GM12874 (cell line): ENCODE measurements around the gene EZH1.

Source experiments
- TF ChIP-seq, protein P1 (sequence below): IDR thresholded peaks from 2 replicates; pipeline ENCODE4 v1.5.1; 2011; ENCODE audit warnings: low read depth, mild to moderate bottlenecking, control low read depth, low read length, moderate library complexity; ENCODE audit not compliant: insufficient read depth

EZH1 gene

GRCh38 chr17:42682722-42683403, 62.0 kb downstream of the EZH1 start:
- TF ChIP-seq, protein P1, sequence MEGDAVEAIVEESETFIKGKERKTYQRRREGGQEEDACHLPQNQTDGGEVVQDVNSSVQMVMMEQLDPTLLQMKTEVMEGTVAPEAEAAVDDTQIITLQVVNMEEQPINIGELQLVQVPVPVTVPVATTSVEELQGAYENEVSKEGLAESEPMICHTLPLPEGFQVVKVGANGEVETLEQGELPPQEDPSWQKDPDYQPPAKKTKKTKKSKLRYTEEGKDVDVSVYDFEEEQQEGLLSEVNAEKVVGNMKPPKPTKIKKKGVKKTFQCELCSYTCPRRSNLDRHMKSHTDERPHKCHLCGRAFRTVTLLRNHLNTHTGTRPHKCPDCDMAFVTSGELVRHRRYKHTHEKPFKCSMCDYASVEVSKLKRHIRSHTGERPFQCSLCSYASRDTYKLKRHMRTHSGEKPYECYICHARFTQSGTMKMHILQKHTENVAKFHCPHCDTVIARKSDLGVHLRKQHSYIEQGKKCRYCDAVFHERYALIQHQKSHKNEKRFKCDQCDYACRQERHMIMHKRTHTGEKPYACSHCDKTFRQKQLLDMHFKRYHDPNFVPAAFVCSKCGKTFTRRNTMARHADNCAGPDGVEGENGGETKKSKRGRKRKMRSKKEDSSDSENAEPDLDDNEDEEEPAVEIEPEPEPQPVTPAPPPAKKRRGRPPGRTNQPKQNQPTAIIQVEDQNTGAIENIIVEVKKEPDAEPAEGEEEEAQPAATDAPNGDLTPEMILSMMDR, result no peak

GRCh38 chr17:42681976-42682721, 62.7 kb downstream of the EZH1 start, which contains the start of gene CNTNAP1:
Gene CNTNAP1, plus strand, starts transcription at chr17:42682531. Its CDS starts 299 bp downstream, at chr17:42682830.
- TF ChIP-seq, protein P1, result no peak

DNA sequence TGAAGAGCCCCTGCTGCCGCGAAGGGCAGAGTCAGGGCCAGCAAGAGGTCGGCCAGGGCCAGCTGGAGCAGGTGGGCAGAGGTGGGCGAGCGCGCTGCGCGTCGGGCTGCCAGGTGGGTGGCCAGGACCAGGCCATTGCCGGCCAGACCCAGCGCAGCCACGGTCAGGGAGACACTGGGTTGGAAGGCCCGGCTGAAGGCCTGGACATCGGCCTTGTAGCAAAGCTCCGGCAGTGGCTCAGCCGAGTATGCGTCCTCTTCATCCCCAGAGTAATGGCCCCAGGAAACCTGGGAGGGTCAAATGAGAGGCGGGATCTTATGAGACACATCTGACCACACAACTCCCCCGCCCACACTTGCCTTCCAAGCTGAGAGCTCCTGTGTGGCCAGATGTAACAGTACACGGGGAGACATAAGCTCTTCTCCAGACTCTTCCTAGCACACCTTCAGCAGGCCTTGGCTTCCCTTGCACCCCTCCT, 64.5 kb downstream of the EZH1 start:
- TF ChIP-seq, protein P1, result no peak

DNA sequence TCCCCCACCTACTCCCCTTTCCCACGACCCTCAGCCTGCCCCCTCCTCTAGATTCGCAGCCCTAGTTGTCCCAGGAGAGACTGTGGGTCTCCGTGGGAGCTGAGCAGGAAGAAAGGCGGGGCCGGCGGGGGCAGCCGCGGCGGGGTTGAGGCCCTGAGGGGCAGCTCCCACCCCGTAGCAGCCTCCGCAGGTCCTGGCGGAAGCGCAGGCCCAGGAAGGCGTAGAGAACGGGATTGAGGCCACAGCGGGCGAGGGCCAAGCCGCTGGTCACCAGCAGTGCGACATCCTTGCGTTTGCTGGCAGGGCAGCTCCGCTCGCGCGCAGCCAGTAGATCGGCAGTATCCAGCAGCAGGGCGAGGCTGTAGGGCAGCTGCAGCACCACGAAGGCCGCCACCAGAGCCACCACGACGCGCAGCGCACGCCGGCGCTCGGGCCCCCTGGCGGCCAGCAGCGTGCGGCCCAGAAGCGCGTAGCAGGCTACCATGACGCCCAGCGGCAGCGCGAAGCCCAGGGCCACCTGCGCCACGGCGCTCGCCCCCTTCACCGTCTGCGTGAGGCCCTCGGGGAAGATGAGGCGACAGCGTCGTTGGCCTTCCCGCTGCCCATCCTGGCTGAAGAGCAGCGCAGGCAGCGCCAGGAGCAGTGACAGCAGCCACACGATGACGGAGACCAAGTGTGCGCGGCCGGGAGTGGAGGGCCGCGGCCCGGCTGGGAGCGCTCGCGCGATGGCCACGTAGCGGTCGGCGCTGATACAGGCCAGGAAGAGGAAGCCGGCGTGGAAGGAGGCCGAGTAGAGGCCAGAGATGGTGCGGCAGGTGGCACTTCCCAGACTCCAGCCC, 65.1 kb downstream of the EZH1 start:
- TF ChIP-seq, protein P1, result peak; percentile 95

- TF ChIP-seq, protein P1, result no peak
Measured at GRCh38 chr17:42678951-42679491, 65.8 kb downstream of the EZH1 start.

GRCh38 chr17:42677921-42678781, 66.7 kb downstream of the EZH1 start:
- TF ChIP-seq, protein P1, result no peak
